Measurements from ENCODE around the gene ZNG1A.
"Not testable (repeated sequence)": the region's sequence is repeated elsewhere in the genome, so short reads cannot be mapped to it uniquely, and the experiment has no call there.

The ZNG1A gene
- total RNA-seq = 13.9 to 34.1 (median 24.6) reads per million in 18 experiments

DNA sequence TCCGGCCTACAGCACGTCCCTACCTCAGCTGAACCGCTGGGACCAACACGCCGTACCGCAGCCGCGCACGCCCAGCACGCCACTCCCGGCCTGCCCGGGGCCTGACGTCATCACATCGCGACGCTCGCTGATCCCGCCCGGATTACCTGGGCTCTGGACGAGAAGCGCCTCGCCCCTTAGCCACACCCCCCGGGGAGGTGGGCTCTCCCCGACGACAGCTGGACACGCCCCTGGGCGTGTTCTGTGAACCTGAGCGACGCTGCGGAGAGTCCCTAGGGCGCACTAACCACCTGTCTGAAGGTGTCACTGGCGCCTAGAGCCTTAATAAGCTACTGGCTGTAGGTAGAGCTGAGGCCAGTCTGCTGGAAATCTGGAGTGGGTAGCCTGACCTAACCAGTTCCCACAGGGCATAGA lies at the start of gene ZNG1A:
Gene ZNG1A, minus strand, starts transcription at position 87 of the 414 bp plus-strand sequence. CDS start 87 bp downstream, outside the sequence.
- peak; percentile 38 to 60 for DNase-seq

DNA sequence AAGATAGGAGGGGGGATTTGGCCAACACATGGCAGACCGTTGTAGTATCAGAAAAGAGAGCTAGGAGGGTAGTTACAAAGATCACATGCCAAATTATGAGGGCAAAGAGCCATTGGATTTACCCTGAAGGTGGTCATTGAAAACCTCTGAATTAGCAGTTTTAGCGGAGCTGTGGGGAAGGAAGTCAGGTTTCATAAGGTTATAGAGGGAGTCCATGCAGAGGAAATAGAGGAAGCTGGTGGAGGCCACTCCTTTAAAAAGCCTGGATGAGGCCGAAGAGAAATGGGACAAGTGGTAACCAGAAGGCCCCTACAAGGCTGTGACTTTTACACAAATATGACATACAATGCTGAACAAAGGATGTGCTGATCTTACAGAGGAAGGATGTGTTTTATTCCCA lies 49.0 kb upstream of the ZNG1A start:
- DNase-seq = peak; percentile 73 to 77

DNA sequence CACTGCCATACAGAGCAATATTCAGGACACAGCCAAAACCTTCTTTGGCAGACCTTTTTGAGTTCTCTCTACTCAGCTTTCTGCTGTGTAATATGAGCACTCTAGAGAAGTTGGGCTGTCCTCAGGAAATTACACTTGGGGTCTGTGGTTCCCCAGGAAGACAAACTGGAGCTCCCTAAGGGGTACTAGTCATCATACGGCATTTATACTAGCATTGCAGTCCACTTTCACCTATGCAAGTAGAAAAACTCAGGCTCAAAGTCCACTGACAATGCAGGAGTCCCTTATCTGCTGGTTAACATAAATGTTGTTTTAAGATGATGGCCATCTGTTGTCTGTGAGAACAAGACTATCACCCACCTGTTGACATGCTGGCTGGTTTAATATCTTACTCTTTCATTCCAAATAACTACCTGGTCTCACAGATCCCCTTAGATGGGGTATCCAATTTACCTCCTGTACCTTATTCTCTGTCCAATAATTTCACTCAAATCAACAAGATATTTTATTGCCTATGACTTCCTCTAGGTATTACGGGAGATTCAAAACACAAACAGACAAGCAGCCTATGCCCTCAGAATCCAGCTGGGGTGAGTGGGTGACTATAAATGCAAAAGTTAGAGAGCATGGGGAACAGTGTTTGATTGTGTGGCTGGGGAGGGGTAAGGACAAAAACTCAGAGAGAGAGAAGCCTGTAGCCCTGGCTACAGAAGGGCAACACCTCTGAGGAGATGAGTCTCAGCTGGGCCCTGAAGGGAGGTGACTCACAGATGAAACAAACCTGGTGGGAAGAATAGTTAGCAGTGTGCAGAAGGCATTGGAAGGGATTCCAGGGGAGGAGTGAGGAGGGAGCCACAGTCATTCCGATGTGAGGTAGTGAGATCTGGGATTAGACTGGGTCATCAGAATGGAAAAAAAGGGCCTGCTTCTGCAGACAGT lies 46.0 kb upstream of the ZNG1A start:
- no peak for DNase-seq

DNA sequence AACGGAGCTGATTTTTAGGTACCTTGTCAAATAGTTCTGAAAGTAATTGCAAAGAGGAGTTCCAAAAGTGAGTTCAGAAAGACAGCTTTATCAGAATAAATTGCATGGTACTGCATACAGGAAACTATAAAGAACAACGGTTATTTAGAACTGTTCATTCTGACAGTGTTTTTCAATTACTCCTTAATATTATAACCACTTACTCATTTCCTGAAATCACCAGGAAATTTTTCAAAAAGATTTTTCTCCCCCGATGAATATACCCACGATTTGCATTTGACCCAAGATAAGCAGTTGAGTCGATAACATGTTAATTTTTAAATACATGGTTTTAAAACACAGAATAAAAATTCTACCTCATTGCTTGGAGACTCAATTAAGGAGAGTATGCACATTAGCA lies 45.2 kb upstream of the ZNG1A start:
- no peak for DNase-seq

DNA sequence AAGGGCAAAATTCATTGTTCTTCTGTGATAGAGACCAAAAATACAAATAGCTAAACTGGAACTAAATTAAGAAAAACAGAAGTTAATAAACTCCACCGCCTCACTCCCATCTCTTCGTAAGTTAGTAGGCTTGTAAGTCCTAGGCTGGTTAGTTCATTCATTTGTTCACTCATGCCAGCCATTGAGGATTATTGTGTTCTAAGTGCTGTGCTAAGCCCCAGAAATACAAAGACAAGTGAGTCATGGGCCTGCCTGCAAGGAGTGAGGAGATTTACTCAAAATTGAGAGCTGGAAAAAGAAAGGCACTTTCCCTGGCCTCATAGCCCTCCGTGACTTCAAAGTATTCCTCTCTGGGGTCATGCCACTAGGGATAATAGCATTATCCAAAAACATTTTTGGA lies 44.3 kb upstream of the ZNG1A start:
- peak in 1 of 2 donors; percentile 18 for DNase-seq

DNA sequence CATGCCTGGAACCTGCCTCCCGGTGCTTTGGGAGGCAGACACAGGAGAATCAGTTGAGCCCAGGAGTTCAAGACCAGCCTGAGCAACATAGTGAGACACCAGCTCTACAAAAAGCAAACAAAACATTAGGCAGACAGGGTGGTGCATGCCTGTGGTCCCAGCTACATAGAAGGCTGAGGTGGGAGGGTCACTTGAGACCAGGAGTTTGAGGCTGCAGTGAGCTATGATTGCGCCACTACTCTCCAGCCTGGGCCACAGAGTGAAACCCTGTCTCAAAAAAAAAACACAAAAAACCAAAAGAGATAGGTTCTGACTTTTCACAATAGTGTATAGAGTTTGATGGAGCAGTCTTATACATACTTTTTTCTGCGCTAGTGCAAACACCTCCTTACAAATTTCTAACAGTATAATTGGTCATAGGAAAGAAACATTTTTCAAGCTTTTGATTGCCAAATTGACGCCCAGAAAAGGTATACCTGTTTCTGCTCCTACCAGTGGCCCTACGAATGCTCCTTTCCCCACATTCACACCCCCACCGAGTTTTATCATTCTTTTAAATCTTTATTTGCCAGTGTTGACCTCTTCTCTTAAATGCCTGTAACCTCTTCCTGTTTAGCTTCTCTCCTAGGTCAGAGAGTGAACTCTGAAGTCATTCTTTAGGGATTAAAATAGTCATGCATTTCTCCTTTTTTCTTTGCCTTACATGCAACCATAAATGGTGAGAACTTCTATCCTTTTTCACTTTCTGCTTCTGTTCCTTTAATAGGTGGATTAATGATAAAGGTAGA lies 43.3 kb upstream of the ZNG1A start:
- DNase-seq = peak; percentile 39 to 76

DNA sequence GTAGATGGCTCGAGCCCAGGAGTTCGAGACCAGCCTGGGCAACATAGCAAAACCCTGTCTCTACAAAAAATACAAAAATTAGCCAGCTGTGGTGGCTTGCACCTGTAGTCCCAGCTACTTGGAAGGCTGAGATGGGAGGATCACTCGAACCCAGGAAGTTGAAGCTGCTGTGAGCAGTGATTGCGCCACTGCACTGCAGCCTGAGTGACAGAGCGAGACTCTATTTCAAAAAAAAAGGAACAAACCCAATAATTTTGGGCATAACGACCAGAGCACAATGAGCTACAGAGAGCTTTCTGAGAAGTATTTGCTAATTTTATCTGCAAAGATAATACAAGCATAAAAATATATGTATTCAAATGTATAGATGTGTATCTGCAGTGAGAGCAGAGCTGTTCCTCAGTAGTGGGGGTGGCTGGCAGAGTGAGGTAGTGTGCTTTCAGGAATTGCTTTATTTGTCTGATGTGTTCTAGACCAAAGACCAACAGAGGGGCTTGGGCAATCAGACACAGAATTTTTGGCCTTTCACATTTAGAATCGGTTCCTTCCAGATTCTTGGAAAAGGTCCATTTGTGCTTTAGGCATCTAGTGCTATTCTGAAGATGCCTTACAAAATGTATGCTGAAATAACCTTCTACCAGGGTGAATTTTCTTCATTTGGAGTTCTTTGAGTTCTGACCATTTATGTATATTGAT lies 41.0 kb upstream of the ZNG1A start:
- peak; percentile 56 to 68 for DNase-seq

DNA sequence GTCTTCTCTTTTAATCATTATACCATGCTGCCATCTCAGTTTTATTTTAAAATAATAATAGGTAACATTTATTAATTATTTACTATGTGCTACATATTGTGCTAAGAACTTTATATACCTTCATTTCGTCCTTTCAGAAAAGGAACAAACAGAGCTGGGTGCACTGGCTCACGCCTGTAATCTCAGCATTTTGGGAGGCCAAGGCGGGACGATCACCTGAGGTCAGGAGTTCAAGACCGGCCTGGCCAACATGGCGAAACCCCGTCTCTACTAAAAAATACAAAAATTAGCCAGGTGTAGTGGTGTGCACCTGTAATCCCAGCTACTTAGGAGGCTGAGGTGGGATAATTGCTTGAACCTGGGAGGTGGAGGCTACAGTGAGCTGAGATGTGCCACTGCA lies 40.2 kb upstream of the ZNG1A start:
- not testable (repeated sequence) for DNase-seq

DNA sequence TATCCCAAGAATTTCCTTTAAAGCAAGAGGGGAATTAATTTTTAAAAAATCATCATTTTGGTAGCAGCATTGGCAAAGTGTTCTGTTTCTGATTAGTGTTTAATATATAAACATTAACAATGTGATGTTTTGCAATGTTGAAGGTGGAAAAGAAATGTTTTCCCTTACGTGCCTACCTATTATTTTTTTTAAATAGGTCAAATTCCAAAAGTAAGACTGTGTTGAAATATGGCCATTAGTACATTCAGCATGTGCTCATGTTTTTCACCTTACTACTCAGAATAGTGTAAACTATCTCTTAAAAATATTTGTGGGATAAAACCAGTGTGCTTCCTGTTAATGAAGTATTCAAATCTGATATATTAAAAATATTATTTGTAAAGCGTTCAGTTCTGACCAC lies 39.1 kb upstream of the ZNG1A start:
- no peak for DNase-seq

DNA sequence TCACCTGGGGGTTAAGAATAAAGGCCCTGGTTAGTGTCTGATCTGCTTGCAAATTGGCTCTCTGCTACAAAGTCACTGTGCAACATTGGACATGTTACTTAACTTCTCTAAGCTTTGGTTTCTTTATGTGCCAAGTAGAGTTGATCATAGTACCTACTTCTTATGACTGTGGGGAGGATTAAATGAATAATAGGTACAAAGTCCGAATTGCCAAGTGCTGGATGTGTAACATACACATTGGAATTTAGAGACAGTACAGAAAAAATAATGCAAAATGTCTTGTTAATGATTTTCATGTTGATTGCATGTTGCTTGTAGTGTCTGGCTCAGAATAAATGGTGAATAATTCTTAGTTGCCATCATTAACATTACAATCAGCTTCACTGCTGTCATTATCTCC lies 38.0 kb upstream of the ZNG1A start:
- DNase-seq = no peak

DNA sequence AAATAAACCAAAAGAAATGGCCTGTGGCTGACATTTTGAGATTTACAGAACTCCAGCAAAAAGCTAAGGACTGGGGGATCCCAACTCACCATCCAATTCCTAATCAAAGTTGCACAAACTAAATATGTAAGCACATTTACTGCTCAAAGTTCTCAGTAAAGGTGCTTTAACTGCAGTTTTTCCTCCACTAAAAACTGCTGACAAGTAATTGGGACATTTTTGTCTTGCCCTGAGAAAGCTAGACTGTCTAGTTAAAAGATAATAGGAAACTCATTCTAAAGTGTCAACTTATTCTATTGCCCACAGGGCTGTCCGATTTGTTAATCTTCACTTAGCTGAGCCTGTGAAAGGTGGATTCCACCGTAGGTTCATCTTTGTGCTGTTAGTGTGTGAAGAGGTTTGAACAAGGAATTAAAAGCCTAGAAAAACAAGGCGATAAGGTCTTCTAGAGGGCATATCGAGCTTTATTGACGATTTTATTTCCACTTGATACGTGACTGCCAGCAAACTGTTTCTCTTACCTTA lies 36.8 kb upstream of the ZNG1A start:
- DNase-seq = no peak

DNA sequence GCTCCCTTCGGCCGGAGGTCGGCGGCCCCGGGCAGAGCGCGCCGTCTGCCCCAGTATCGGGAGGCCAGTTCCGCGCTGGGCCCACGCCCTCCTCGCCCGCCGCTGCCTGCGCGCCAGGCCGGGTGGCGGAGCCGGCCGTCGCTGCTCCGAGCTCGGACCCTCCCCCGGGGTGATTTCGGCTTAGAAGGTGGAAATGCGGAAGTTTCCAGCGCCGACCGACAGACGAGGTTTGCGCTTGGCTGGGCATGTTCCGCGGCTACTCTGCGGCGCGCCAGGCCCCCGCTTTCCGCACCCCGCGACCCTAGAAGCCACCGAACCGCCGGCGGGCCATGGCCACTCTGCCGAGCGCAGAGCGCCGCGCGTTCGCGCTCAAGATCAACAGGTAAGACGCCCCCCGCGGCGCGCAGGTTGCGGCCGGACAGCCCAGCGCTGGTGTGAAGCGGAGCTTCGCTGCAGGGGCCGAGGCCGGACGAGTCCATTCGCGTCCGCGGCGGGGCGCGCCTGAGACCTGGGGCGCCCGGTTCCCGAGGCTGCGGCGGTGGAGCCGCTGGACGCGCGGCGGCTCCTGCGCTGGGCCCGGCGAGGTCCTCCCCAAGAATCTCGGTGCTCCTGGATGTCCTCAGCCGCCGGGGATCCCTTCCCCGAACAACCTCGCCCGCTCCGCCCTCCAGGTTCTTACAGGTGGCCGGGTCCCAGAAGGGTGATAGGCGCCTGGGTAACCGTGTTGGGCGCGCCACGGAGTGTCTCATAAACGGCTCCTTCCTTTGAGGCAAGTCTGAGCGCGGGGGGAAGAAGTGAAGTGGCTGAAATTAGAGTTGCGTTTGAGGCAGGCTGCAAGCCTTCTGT lies 36.0 kb upstream of the ZNG1A start, which contains the start of gene DOCK8:
Gene DOCK8, plus strand, starts transcription at position 218 of the 846 bp plus-strand sequence. Its CDS starts 112 bp downstream, at position 330.
- DNase-seq = peak; percentile 93 to 96

DNA sequence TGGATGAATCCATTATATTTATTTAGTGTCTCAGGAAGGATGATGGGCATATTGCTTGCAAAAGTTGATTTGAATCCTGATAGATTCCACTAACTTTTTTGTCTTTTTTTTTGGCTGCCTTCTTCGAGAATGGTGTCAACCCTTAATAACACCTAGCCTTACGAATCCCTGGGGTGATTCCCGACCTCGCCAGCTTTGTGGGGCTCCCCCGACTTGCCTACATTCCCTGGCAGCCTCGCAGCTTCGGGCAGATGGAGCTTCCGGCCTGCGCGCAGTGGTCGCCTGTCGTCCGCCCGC lies 35.4 kb upstream of the ZNG1A start:
- DNase-seq = no peak

DNA sequence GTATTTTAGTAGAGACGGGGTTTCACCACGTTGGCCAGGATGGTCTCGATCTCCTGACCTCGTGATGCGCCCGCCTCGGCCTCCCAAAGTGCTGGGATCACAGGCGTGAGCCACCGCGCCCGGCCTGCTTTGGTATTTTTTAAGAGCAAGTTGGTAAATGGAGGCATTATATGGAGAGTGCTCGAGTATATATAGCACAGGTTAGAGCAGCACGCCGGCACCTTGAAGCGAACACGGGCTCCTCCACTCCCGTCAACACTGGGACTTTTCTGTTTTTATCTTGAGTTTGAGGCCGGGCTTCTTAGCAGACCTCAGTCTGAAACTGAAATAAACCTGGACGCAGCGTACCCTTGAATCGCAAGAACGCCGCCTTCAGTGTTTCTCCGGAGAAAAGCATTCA lies 35.0 kb upstream of the ZNG1A start:
- DNase-seq = not testable (repeated sequence)

DNA sequence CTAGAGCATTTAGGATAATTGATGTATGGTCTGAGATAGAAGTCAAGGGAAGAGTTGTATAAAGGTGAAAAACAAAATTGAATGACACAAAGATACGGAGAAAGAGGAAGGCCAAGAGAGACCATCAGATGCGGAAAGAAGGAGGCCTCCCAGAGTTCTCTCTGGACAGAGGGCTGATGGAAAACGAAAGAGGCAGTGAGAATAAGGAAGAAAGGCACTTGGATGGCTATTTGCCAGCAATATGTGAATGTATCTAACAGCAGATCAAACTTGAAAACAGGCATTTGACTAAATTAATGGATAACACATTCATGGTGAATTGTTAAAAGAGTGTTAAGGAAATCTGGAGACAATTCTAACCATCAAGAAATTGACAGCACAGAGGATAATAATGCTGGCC lies 33.4 kb upstream of the ZNG1A start:
- DNase-seq = peak; percentile 71 to 83

DNA sequence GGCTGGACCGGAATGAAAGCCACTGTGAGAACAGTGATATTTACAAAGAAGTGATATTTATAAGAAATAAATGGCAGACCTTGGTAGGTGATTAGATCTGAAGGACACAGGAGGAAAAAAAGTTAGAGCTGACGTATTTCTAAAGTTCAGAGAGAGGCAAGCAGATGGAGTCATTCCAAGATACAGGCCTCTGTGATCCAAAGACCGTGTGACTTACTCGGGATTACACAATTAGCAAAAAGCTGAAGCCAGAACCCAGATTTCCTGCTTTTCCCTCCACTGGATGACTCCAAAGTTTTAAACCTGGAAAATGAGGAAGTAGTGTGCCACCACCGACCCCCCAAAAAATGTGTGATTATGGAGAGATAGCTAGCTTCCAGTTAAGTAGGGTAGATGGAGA lies 32.7 kb upstream of the ZNG1A start:
- DNase-seq = peak; percentile 37 to 49

DNA sequence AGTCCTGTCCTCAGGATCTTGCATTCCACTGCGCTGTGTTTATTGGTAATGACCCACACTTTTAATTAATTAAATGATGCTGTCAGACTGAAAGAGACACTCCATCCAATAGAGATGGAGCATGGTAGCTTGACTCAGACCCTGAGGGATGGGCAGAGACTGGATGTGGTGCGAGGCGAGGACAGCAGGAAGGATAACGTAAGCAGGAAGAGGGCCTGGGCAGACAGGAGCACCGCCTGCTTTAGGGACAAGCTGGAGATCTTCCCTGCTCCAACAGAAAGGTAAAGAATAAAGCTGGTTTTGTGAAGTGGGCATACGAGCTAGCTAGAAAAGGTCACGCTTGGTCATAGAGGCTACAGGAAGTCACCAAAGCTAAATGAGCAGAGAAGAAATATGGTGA lies 32.2 kb upstream of the ZNG1A start:
- DNase-seq = peak in 1 of 2 donors; percentile 2

DNA sequence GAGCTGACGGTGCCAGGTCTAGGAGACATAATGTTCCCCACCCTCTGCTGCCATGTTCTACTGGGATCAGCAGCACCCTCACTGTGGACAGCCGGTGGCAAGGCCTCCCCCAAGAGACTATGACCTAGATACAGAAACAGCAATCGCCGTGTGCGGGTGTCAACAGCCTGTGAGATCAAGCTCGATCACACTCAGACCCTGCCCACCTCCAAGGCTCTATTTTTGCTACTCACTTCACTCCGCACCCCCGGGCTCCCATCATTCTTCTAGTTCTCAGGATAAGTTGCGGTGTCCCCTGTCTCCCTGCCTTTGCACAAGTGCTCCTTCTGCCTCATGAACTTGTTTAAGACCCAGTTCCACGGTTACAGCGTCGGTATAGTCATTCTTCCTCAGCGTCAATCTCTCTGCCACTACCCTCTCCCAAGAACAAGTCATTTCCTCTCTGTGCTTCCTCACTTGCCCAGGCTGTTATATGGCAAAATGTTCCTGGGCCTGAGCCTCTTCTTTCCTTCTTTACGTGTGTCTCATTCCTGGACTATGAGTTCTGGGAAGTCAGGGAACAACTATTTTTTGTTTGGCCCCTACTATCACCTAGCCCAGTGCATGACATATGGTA lies 30.4 kb upstream of the ZNG1A start:
- DNase-seq = peak; percentile 46 to 54

DNA sequence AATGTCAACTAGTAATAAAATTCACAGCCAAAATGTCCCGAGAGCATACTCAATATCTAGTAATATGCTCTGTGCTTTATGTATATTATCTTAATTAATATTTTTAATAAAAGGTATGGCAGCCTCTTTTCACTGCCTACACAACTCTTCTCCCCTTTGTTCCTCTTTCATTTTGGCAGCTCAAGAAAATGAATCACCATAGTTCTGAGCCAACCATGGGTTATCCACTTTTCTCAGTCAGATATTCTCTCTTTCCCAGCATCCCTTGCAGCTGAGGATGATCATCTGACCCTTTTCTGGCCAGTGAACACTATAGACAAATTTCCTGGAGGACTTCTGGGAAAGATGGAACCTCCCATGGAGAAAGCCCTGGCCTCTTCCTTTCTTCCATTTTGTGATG lies 27.6 kb upstream of the ZNG1A start:
- peak in 1 of 2 donors; percentile 11 for DNase-seq

DNA sequence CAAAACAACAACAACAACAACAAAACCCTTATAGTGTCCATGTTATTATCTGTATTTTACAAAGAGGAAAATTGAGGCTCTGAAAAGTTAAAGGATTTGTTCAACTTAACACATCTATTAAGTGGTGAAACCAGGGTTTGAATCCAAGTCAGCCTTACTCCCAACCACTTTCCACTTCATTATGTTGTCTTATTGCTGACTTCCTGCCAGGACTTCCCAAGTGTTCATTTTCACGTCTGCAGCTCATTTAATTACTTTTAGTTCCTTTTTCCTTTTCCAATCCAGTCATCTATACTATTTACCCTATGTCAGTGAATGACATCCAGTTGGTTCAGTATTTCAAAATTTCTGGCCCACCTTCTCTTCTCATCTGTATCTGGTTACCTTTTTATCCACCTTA lies 20.7 kb upstream of the ZNG1A start:
- not testable (repeated sequence) for DNase-seq

DNA sequence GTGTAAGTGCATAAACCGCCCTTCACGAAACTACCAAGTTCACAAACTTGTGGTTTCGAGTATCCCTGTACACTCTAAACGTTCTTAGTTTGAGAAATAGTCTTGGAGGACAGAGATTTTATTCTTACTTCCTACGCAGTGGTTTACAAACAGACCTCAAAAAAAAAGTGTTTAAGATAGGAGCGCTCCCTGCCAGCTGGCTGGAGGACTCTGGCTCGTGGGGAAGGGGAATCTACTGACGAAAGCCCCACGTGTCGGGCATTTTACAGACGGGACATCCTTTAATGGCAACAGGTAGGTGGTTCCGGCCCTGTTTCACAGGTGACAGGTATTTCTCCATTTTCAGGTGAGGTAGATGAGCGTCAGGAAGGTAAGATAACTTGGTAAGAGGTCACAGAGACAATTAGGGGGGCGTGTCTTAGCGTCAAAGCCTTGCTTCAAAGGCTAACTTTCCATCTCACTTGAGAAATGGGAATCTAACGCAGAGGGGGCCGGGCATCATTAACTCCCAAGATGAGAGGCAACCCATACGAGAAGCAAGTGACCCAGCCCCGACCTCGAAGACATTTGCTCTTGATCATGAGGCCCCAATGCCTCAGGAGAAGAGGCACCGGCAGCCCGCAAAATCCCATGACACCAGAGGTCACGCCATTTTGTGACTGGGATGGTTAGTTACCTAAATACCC lies 573 bp downstream of the ZNG1A start:
- not testable (repeated sequence) for DNase-seq

Data from inflammatory macrophage (primary cell).